ENCODE data around the gene DBNDD1. TPM values are rescaled to one million over a fixed set of nuclear protein-coding genes. Genes with fewer than 3 reads are reported as not detected.

The DBNDD1 gene
- total RNA-seq, 2 experiments from 2014 or later, result 1.2 to 1.5 TPM

GRCh38 chr16:89965447-89966225 is 53.6 kb downstream of the DBNDD1 start:
- Mint-ChIP-seq H3K27me3 (no peaks in the 10 kb centered on the region), H3K36me3 (ENCODE audit: low read depth) (peaks cover 13% of the 10 kb centered on the region), H3K27ac (no peak overlapping the region), H3K9me3 (ENCODE audit: low read depth) (no peaks in the 10 kb centered on the region), H3K4me3 (no peak overlapping the region), H3K4me1 (peaks cover 6% of the 10 kb centered on the region)
- ChIA-PET CTCF (interaction anchor here (1.0 kb wide), 1 partner anchor 102 kb away, joined by 3 read pairs; no protein-coding TSS in a partner anchor), POLR2A (no interaction called here)
- ATAC-seq, result no peak
- no peak for DNase-seq
- intact Hi-C loops (cut with DNase I, micrococcal nuclease), result no loop called here

DNA sequence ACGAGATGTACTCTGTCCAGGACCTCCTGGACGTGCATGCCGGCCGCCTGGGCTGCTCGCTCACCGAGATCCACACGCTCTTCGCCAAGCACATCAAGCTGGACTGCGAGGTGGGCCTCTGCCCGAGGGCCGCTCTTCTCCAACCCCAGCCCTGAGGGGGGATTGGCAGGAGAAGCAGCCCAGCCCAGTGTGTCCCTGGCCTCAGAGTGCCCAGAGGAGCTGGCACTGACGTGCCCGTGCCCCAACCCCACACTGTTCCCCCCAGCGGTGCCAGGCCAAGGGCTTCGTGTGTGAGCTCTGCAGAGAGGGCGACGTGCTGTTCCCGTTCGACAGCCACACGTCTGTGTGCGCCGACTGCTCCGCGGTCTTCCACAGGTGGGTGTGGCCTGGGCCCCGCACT is 55.1 kb downstream of the DBNDD1 start:
- Mint-ChIP-seq H3K36me3 (ENCODE audit: low read depth) (peaks cover 3% of the 10 kb centered on the region), H3K27ac (no peak overlapping the region), H3K27me3 (no peaks in the 10 kb centered on the region), H3K4me1 (no peaks in the 10 kb centered on the region), H3K4me3 (no peak overlapping the region), H3K9me3 (ENCODE audit: low read depth) (no peaks in the 10 kb centered on the region)
- DNase-seq (no peak), ATAC-seq (no peak)
- ChIA-PET CTCF (no interaction called here), POLR2A (no interaction called here)
- intact Hi-C loops (cut with DNase I, micrococcal nuclease), result no loop called here

DNA sequence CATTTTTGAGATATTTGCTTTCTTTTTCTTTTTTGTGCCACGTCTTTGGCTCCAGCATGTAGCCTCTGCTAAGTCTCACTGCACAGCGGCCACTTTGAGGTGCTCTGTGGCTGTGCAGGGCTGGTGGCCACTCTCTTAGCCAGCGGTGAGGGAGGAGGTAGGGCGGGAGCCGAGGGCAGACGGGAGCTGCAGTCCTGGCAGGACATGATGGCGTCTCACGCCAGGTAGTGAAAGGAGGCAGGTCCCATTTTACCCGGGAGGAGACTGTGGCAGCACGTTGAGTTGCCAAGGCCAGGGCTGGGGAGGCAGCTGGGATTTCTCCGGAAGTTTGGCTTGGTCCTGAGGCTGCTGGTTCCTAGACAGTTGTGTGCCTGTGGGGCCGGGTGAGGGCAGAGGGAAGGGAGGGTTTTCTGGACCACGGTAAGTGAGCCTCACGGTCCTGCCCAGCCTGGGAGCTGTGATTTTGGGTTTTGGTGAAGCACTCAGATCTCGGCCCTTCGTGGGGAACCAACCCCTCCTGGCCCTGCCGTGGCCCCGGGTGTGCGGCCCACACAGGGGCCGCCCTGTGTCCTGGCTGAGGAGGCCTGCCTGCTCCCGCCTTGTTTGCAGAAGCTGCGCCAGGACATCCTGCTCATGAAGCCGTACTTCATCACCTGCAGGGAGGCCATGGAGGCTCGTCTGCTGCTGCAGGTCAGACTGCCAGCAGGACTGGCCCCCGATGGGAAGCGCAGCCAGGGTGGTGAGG is 56.3 kb downstream of the DBNDD1 start:
- no peaks in the 10 kb centered on the region for H3K9me3 Mint-ChIP-seq (ENCODE audit: low read depth)
- H3K4me1 Mint-ChIP-seq, result no peaks in the 10 kb centered on the region
- ATAC-seq (no peak), DNase-seq (no peak)
- H3K36me3 Mint-ChIP-seq (ENCODE audit: low read depth), result peaks cover 12% of the 10 kb centered on the region
- CTCF ChIA-PET, result no interaction called here
- POLR2A ChIA-PET, result interaction anchor here (0.6 kb wide), 1 partner anchor 13 kb away, joined by 3 read pairs; no protein-coding TSS in a partner anchor
- intact Hi-C loops (cut with DNase I, micrococcal nuclease), result no loop called here
- H3K4me3 Mint-ChIP-seq, result no peak overlapping the region
- H3K27ac Mint-ChIP-seq, result no peak overlapping the region
- no peaks in the 10 kb centered on the region for H3K27me3 Mint-ChIP-seq

- H3K4me3 Mint-ChIP-seq, result no peak overlapping the region
- H3K27ac Mint-ChIP-seq, result no peak overlapping the region
- no peaks in the 10 kb centered on the region for H3K4me1 Mint-ChIP-seq
- ATAC-seq (no peak), DNase-seq (no peak)
- intact Hi-C loops (cut with DNase I, micrococcal nuclease), result no loop called here
- POLR2A ChIA-PET, result no interaction called here
- H3K27me3 Mint-ChIP-seq, result no peaks in the 10 kb centered on the region
- H3K9me3 Mint-ChIP-seq (ENCODE audit: low read depth), result no peaks in the 10 kb centered on the region
- CTCF ChIA-PET, result interaction anchor here (0.5 kb wide), 1 partner anchor 11 kb away, joined by 3 read pairs; no protein-coding TSS in a partner anchor
- peaks cover 16% of the 10 kb centered on the region for H3K36me3 Mint-ChIP-seq (ENCODE audit: low read depth)
These were observed 57.3 kb downstream of the DBNDD1 start for GRCh38 chr16:89961920-89962319.

DNA sequence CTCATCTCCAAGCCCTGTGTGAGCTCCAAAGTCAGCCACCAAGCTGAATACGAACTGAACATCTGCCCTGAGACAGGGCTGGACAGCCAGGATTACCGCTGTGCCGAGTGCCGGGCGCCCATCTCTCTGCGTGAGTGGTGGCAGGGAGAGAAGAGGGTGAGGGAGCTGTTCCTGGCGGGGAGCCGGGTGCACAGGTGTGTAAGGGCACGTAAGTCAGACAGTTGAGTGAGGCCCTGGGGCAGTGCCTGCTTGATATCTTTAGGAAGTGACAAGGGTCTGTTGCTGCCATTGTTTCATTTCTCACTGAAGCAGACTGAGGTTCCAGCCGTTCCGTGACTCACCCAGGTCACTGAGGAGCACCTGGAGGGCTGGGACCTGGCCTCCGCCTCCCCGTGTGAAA is 58.3 kb downstream of the DBNDD1 start:
- no peak for ATAC-seq
- H3K4me3 Mint-ChIP-seq, result no peak overlapping the region
- H3K9me3 Mint-ChIP-seq (ENCODE audit: low read depth), result no peaks in the 10 kb centered on the region
- intact Hi-C loops (cut with DNase I, micrococcal nuclease), result no loop called here
- no peaks in the 10 kb centered on the region for H3K4me1 Mint-ChIP-seq
- POLR2A ChIA-PET, result no interaction called here
- no peak overlapping the region for H3K27ac Mint-ChIP-seq
- H3K36me3 Mint-ChIP-seq (ENCODE audit: low read depth), result peaks cover 16% of the 10 kb centered on the region
- no peak for DNase-seq
- CTCF ChIA-PET, result no interaction called here
- no peaks in the 10 kb centered on the region for H3K27me3 Mint-ChIP-seq

- Mint-ChIP-seq H3K27me3 (no peaks in the 10 kb centered on the region), H3K36me3 (ENCODE audit: low read depth) (peaks cover 18% of the 10 kb centered on the region), H3K9me3 (ENCODE audit: low read depth) (no peaks in the 10 kb centered on the region), H3K4me3 (no peak overlapping the region), H3K27ac (no peak overlapping the region), H3K4me1 (no peaks in the 10 kb centered on the region)
- POLR2A ChIA-PET, result no interaction called here
- no peak for ATAC-seq
- DNase-seq, result no peak
- intact Hi-C loops (cut with DNase I, micrococcal nuclease), result no loop called here
- CTCF ChIA-PET, result interaction anchor here (0.6 kb wide), 1 partner anchor 97 kb away, joined by 3 read pairs; no protein-coding TSS in a partner anchor
These were observed 60.7 kb downstream of the DBNDD1 start for GRCh38 chr16:89958596-89958995.

DNA sequence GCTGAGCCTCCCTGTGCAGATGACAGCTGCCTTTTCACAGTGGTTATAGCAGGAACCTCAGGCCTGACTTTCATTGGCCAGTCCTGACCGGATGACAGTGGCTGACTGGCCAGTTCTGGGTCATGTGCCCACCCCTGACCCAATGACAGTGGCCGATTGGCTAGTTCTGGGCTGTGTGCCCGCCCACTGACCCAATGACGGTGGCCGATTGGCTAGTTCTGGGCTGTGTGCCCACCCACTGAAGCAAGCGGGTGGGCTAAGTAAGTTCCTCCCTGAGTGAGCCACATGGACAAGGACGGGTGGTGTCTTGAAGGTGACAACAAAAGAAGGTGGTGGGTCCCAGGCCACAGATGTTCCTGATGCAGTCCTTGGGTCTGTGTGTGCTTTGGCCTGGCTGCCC is 61.2 kb downstream of the DBNDD1 start:
- no peaks in the 10 kb centered on the region for H3K9me3 Mint-ChIP-seq (ENCODE audit: low read depth)
- no peak overlapping the region for H3K27ac Mint-ChIP-seq
- H3K27me3 Mint-ChIP-seq, result no peaks in the 10 kb centered on the region
- H3K4me3 Mint-ChIP-seq, result no peak overlapping the region
- CTCF ChIA-PET, result interaction anchor here (0.6 kb wide), 1 partner anchor 96 kb away, joined by 3 read pairs; no protein-coding TSS in a partner anchor
- intact Hi-C loops (cut with DNase I, micrococcal nuclease), result no loop called here
- peak; percentile 16 for DNase-seq
- POLR2A ChIA-PET, result no interaction called here
- peak; percentile 69 for ATAC-seq
- peaks cover 18% of the 10 kb centered on the region for H3K36me3 Mint-ChIP-seq (ENCODE audit: low read depth)
- no peaks in the 10 kb centered on the region for H3K4me1 Mint-ChIP-seq

DNA sequence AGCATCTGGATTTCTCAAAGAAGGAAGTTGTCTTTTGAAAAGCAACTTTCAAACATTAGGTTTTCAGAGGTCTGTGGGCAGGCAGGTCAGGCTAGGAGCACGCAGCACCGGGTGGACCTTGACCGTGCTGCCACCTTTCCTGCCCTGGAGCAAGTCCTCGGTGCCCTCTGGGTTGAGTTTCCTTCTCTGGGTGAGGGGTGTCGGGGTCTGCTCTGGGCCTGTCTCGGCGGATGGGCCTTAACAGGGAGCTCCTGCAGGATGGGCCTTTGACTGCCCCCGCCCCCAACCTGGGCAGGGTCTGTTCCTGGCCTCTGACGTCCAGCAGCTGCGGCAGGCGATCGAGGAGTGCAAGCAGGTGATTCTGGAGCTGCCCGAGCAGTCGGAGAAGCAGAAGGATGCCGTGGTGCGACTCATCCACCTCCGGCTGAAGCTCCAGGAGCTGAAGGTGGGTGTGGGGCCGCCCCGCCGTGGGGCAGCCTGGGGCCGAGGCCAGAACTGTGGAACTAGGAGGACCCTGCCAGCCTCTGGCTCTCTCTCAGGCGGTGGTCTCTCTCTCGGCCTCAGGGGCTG is 62.0 kb downstream of the DBNDD1 start:
- H3K4me3 Mint-ChIP-seq, result no peak overlapping the region
- no peak overlapping the region for H3K27ac Mint-ChIP-seq
- ChIA-PET POLR2A (no interaction called here), CTCF (no interaction called here)
- DNase-seq (no peak), ATAC-seq (no peak)
- intact Hi-C loops (cut with DNase I, micrococcal nuclease), result no loop called here
- H3K27me3 Mint-ChIP-seq, result no peaks in the 10 kb centered on the region
- H3K36me3 Mint-ChIP-seq (ENCODE audit: low read depth), result peaks cover 18% of the 10 kb centered on the region
- H3K9me3 Mint-ChIP-seq (ENCODE audit: low read depth), result no peaks in the 10 kb centered on the region
- no peaks in the 10 kb centered on the region for H3K4me1 Mint-ChIP-seq

DNA sequence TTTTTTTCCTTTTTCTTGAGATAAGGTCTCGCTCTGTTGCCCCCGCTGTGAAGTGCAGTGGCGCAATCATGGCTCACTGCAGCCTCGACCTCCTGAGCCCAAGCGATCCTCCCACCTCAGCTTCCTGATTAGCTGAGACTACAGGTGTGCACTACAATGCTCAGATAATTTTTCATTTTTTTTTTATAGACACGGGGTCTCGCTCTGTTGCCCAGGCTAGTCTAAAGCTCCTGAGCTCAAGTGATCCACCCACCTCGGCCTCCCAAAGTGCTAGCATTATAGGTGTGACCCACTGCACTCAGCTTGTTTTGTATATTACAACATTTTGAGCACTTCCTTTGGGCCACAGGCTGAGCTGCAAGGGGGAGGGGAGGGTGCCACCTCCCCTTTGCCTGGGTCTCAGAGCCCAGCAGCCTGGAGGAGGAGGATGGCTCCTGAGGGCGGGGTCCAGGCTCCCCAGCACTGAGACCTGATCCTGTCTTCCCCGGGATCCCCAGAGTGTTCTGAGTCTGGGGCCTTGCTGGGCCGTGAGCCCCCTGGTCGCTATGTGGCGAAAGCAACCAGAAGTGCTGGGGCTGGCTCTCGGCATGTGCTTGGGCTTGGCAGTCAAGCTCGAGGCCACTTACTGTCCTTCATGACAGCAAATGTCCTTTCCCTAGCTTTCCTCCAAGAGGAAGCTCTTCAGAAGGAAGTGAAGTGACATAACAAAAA is 62.6 kb downstream of the DBNDD1 start:
- DNase-seq, result no peak

DNA sequence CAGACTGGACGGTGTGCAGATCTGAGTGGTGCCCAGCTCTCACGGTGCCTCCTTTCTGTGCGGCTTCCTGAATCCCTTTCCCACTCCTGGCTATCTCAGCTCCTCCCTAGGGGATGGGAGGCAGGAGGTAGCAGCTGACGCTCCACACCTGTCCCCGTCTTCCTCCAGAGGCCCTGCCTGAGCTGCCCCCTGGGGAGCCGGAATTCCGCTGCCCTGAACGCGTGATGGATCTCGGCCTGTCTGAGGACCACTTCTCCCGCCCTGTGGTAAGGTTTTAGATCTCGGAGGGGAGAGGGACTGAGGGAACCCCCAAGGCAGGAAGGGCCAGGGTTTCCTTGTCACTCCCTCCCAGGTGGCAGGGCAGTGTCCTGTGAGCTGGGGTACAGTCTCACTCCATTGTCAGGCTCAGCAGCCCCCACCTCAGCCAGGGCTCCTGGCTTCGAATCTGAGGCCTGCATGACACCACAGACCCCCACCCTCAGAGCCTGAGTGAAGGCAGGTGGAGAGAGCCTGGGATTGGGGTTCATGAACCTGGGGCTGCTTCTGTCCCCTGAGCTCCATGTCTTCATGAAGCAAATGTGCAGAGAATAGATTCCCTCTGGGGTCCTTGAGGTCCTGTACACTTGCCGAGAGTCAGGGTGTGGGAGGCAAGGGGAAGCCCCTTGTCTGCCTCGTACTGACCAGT is 64.1 kb downstream of the DBNDD1 start:
- Mint-ChIP-seq H3K9me3 (ENCODE audit: low read depth) (no peaks in the 10 kb centered on the region), H3K4me3 (no peak overlapping the region), H3K36me3 (ENCODE audit: low read depth) (peaks cover 19% of the 10 kb centered on the region), H3K27ac (no peak overlapping the region), H3K4me1 (no peaks in the 10 kb centered on the region), H3K27me3 (no peaks in the 10 kb centered on the region)
- intact Hi-C loops (cut with DNase I, micrococcal nuclease), result no loop called here
- POLR2A ChIA-PET, result no interaction called here
- no peak for ATAC-seq
- DNase-seq, result no peak
- CTCF ChIA-PET, result interaction anchor here (0.6 kb wide), 1 partner anchor 45 kb away, joined by 3 read pairs; no protein-coding TSS in a partner anchor

More for the DNA sequence above, 62.6 kb downstream of the DBNDD1 start:
- Mint-ChIP-seq H3K4me1 (no peaks in the 10 kb centered on the region), H3K27me3 (no peaks in the 10 kb centered on the region), H3K9me3 (ENCODE audit: low read depth) (no peaks in the 10 kb centered on the region), H3K27ac (no peak overlapping the region), H3K36me3 (ENCODE audit: low read depth) (peaks cover 19% of the 10 kb centered on the region), H3K4me3 (no peak overlapping the region)
- ATAC-seq, result no peak
- intact Hi-C loops (cut with DNase I, micrococcal nuclease), result no loop called here
- CTCF ChIA-PET, result no interaction called here
- POLR2A ChIA-PET, result no interaction called here
